ENCODE data around the gene HEATR5B.
"Not testable (repeated sequence)": the region's sequence is repeated elsewhere in the genome, so short reads cannot be mapped to it uniquely, and the experiment has no call there.

Gene HEATR5B

DNA sequence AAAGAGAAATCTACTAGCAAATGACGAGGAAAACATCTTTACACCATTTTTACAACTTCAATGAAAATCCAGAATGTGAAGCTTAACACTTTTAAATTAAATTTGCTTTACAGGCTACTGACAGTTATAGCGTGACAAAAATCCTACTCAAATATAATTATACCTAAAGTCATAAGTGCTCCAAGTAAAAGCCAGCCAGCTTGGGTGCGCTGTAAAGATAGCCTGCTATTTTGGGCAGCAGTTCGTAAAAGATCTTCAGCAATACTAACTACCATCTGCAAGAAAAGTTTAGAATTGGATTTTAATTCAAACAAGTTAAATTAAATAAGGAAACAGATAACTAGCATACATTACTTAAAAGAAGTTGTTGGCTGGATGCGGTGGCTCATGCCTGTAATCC, 22.4 kb downstream of the HEATR5B start:
- DNase-seq (ENCODE audit: low read depth in 2 of 2) = no peak

DNA sequence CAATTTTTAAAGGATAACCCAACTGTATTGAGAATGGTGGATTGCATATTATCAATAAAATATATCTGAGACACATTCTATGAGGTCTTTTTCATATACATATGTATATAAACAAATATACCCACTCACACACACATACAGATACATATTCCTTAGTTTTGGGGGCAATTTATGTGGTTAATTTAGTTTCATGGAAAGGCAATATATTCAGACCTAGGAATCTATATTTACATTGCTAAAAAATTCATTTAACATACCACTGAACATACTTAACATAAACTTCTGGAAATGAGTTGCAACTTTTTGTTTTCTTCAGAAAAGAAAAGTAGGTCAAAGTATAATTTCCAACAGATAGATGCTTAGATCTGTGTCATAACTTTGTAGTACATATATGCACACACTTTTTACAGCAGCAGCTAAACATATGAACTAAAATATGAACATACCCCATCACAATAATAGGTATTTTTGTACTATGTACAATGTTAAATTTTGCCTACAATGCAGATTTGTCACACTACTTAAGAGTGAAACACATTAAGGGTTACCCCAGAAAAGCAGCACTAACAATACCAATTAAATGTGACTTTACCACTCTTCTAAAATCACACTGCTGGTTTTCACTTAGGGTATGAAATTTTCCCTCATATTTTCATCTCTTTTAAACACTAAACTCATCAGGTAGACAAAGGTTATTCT, 23.0 kb downstream of the HEATR5B start:
- DNase-seq (ENCODE audit: low read depth in 2 of 2) = no peak

DNA sequence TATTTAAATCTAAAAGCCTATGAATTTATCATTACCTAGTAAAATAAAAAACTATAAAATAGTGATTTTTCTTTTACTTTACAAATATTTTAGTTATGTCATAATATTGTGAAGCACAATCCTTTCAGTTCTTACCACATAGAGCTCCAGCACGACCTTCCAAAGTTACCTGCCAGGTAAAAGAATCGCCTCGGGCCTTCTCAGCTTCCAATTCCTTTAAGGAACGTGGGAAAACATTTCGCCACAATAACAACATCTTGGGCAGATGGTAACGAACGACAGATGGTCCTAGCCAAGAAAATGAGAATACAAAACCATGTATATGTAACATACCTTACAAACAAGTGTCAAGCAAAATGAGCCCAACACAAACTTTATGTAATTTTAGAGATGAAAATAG, 23.7 kb downstream of the HEATR5B start:
- DNase-seq (ENCODE audit: low read depth in 2 of 2) = no peak

DNA sequence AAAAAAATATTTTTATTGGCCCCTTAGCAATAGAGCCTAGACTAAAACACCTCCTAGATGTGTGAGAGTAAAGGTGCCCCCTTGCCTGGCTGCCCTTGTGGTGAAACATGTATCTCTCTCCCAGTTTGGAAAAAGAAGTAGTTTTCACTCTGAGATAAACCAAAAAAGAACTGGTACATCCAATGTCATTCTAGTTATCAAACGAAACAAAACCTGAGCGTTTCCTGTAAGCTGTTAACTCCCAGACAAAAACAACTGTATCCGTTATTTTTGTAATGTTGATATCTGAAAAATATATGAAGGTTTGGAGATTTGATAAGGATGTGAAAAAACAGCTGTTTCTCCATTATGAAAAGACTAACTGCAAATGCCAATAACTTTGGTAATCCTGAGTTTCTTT, 24.3 kb downstream of the HEATR5B start:
- no peak for DNase-seq (ENCODE audit: low read depth in 2 of 2)

DNA sequence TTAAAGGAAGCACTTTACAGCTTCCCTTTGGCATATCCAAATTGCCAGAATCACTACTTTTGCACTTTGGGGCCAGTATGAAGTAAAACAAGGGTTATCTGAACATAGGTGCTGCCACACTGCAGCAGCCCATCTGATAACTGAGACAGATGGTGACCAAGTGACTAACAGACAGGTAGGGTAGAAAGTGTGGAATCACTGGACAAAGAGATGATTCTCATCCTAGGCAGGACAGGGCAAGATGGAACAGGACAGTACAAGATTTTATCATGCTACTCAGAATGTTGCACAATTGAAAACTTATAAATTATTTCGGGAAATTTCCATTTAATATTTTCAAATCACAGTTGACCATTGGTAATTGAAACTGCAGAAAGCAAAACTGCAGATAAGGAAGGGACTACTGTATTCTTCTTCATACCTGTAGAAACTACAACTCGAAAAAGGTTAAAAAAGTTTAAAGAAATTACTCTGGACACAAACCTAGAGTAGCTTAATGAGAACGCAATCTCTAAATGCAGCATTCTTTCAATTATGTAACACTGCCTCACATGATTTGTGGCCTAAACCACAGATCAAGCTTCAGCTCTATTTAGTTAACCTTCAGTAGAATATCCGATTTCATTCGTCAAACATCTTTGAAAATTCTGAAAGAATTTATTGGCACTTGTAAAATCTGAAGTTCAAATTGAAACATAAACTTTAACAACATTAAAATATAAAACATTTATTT, 31.4 kb downstream of the HEATR5B start:
- DNase-seq (ENCODE audit: low read depth in 2 of 2) = no peak

DNA sequence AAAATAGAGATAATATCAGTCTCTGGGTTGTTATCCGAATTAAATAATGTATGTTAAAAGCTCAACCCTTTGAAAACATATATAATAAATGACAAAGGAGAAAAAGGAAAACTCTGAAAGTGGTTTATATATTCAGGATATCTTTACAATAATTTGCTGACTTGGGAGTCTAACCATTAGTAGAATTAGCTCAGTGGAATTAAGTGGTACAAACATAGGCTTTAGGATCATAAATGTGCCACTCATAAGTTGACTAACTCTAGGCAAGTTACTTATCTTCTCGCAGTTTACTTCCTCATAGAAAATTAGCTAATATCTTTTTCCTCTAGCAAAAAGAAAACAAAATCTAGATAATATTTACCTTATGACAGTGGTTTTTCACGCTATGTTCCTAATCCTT, 44.6 kb downstream of the HEATR5B start:
- DNase-seq (ENCODE audit: low read depth in 2 of 2) = no peak

DNA sequence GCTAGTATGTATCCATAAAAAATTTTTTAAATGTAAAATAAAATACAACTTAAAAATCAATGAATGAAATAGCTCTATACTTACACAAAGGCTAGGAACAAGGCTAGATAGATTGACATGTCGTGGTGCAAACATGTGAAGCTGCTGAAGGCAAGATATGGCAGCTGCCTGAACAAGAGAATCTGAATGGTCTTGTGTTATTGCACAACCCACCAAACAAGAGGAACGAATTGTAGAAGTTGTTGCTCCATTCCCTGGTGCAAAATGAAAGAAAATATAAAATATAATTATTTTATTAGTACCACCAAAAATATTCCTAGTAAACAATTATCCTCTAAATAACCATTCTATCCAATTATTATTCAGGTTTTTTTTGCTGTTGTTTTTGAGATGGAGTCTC, 46.4 kb downstream of the HEATR5B start:
- no peak for DNase-seq (ENCODE audit: low read depth in 2 of 2)

DNA sequence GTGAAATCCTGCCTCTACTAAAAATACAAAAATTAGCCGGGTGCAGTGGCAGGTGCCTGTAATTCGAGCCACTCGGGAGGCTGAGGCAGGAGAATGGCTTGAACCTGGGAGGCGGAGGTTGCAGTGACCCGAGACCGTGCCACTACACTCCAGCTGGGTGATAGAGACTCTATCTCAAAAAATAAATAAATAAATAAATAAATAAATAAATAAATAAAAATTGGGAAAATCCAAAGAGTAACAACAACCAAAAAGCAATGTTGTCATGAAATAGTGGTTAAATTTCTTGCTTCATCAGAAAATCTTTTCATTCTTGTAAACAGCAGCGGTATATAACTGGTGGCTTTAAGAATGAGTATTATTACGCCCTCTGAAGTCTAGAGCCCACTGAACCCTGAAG, 54.4 kb downstream of the HEATR5B start:
- DNase-seq (ENCODE audit: low read depth in 2 of 2) = no peak

DNA sequence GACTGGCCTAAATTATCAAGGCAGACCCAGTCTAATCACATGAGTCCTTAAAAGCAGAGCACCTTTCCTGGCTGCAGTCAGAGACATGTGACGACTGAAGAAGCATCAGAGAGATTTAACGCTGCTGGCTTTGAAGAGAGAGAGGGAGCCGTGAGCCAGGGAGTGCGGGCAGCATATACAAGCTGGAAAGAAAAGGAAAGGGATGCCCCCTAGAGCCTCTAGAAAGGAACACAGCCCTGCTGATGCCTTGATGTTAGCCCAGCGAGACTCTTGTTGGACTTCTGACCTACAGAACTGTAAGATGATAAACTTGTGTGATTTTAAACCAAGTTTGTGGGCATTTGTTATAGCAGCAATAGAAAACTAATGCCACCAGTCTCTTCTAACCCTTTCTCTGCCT, 58.1 kb downstream of the HEATR5B start:
- DNase-seq (ENCODE audit: low read depth in 2 of 2) = no peak

DNA sequence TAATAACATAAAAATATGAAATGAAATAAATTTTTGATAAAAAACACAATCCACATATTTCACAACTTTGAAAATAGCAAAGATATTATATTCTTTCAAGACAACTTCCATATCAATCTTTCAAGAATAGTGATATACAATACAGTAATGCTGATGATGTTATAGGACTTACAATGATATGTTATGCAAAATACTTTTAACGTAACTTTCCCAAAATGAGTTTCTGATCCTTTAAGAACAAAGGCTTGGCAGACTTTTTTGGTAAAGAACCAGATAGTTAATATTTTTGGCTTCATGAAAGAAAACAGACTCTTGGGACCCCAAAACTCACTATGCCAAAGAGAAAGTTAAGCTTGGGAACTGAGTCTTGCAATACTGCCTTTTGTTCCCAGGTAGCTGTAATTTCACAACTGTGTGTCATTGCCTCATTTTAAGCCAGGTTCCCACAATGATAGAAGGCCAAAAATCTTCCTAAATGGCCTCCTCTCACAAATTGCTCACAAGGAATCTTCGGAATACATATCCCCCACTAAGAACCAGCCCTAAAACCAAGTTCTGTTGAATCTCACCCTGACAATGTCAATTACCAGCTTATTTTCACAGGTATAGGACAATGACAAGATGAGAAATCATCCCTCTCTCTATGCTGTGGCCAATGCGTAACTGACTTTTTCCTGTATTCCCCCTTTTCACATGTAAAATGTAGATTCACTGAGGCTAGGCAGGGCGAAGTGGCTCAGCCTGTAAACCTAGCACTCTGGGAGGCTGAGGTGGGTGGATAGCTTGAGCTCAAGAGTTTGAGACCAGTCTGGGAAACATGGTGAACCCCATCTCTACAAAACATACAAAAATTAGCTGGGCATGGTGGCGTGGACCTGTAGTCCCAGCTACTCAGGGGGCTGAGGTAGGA, 63.0 kb downstream of the HEATR5B start:
- no peak for DNase-seq (ENCODE audit: low read depth in 2 of 2)

DNA sequence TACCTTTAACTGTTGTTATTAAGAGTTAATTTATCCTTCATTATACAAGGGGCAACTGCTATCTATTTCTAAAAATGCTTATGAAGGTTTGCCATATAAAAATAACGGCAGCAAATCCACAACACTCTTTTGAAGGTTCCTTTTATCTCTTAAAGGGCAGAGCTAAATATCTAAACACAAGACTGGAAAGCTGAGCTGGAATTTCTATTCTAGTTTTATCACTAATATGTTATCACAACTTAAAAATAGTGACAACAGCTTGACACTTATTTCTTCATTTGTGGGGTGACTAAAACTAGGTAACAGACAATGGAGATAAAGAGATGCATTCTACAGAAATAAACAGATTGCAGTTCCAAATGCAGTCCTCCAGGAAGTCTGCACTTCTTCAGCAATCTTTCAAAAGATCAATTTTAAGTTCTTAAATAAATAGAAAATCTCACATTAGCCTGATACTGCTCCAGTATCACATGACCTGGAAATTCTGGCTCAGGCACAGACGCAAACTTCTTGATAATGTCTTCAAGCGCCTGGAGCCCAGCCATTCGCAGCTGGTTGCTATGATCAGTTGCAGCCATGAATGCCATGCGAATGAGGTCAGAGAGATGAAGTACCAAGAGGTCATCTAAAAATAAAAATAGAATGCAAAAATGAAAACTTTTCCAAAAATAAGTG, 63.8 kb downstream of the HEATR5B start:
- no peak for DNase-seq (ENCODE audit: low read depth in 2 of 2)

DNA sequence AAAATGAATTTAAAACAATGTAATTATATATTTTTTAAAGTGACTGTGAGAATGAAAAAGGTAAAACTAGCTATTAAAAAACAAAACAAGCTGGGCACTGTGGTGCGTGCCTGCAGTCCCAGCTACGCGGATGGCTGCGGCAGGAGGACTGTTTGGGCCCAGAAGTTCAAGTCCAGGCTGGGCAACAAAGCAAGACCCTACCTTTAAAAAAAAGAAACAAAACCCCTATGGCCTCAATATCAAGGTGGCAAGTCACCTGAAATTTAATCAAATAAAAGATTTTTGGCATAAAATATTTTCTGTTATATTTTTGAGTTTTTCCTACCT, 70.9 kb downstream of the HEATR5B start:
- no peak for DNase-seq (ENCODE audit: low read depth in 2 of 2)

DNA sequence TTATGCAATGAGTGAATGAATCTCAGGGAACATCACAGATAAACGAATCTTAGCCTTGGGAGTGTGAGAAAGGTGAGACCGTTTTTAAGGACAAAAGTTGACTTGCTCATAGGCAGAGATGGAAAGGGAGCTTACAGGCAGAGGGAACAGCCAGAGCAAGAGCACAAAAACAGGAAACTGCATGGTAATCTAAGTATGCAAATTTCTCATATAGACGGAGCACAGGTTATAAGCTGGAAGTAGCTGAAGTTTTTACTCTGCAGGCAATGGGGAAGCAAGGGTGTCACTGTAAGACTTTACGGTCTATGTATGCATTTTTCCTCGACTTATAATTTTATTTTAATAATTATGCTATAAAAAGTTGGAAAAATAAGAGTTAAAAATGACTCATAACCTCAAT, 73.0 kb downstream of the HEATR5B start:
- DNase-seq (ENCODE audit: low read depth in 2 of 2) = no peak

DNA sequence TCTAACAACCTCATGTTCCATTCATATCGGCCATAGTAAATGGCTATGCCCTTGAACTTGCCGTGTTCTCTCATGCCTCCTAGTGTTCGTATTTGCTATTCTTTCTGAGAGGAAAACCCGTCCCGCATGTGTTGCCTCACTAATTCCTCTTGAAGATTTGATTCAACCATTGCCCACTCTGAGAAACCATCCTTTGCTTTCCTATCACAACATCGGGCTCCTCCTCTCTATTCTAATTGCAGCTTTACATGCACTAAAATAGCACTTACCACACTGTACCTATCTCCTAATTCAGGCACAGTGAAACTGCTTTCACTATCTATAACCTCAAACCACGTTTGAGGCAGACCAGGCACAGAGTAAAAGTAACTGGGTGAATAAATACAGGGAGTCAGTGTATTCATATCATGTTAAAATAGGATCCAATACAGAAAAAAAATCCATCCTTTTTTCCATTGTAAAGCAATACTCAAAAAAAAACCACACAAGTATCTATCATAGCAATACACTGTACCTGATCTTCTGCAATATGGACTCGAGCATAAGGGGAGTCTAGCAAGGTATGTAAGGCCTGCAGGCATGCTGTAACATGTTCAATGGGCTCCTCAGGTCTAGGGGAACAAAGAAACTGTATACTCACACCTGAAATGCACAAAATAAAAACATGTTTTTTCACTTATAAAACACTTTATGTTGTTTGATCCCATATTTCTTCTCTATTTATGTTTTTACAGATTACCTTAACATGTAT, 78.9 kb downstream of the HEATR5B start:
- no peak for DNase-seq (ENCODE audit: low read depth in 2 of 2)

DNA sequence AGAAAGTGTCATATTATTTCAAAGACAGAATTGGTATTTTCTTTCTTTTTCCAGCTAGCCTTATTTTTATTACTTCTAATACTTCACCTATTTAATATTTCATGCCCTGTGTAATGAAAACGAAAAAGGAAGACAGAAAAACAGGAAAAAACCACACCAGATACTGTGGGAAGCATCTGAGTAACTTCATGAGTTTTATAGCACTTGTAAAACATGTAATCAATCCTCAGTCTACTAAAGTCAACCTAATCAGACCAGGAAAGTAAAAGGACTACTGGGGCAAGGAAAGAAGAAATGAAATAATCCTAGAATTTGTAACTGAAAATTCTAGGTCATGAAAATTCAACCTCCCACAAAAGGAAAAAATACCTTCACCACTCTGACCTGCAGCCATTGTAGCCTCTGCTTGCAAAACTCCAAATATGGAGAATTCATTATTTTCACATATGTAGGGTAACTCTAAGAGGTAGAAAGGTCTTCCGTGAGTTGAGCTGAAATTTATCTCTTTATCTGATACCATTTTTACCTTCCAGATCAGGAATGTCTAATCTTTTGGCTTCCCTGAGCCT, 83.1 kb downstream of the HEATR5B start:
- no peak for DNase-seq (ENCODE audit: low read depth in 2 of 2)

DNA sequence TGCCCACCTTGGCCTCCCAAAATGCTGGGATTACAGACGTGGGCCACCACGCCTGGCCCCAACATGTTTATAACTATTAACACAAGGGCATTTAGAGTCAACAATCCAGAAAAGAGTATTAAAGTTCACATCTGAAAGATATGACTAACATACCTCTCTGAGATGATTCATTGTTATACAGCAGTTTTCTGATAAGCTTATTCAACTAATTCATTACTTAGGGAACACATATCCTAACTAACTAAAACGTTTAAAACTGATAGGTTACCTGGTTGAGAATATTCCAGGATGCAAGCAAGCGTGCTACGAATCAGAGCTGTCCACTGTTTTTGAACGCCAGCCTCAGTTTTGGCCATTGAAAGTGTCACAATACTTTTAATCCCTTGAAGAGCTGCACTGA, 83.9 kb downstream of the HEATR5B start:
- DNase-seq (ENCODE audit: low read depth in 2 of 2) = no peak

DNA sequence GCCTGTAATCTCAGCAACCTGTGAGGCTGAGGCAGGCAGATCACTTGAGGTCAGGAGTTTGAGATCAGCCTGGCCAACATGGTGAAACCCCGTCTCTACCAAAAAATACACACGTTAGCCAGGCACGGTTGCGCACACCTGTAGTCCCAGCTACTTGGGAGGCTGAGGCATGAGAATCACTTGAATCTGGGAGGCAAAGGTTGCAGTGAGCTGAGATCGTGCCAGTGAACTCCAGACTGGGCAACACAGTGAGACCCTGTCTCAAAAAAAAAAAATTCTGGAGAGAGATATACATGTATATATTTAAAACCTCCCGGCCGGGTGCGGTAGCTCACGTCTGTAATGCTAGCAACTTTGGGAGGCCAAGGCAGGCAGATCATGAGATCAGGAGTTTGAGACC, 84.8 kb downstream of the HEATR5B start:
- not testable (repeated sequence) for DNase-seq (ENCODE audit: low read depth in 2 of 2)

DNA sequence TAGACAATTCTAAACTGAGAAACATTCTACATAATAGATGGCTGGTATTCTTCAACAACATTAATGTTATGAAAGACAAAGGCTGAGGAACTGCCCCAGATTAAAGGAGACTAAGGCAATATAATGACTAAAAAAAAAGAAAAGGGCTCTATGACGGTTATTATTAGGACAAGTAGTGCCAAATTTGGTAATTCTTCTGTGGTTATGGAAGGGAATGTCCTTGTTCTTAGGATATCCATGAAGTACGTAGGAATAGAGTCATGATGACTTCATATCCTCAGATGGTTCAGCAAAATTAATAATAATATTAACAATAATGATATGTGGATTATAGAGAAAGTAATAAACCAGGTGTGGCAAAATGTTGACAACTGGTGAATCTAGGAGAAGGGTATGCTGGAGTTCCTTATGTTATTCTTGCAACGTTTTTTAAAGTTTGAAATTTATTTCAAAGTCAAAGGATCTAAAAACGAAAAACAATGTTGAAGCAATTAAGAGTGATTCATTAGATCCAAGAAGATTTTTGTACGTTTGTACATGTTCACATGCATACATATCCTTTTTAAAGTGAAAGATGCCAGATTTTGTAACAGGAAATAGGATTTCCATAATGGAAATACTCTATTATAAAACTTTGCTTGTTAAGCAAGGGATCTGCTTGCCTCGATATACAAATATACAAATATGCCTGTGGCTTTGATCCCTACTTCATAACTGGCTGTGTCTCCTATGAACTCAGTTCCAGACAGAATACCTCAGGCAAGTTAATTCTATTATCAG, 90.1 kb downstream of the HEATR5B start:
- no peak for DNase-seq (ENCODE audit: low read depth in 2 of 2)

DNA sequence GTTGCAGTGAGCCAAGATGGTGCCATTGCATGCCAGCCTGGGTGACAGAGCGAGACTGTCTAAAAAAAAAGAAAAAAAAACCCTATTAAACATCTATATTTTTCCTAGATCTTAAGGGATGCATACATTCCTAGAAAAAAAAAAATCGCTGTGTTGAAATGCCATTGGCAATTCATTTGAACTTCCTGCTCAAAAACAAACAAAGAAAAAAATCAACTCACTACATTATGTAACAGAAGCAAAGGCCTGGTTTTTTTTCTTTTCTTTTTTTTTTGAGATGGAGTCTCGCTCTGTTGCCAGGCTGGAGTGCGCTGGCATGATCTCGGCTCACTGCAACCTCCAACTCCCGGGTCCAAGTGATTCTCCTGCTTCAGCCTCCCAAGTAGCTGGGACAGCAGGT, 96.2 kb downstream of the HEATR5B start:
- no peak for DNase-seq (ENCODE audit: low read depth in 2 of 2)

DNA sequence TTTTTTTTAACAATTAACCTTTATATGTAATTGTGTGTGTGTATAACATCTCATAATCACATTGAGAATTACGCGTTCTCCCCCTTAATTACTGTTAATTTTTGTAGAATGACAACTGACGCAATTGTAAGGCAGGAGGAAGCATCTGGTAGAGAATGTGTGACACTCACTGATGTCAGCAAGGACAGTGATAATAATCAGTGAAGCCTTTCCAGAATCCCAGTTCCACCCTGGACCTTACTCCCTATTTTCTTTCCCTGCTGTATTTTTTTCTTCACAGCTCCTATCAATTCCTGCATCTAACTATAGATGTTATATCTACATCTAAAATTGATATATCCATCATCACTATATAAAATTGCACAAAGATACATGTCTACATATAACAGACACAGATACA, 101.7 kb downstream of the HEATR5B start:
- no peak for DNase-seq (ENCODE audit: low read depth in 2 of 2)
